Endodermal cell (in vitro differentiated cells): ENCODE results near the gene VANGL1. TPM values are rescaled to one million over a fixed set of nuclear protein-coding genes. Genes with fewer than 3 reads are reported as not detected.

Experiments
- DNase-seq: peaks from one replicate; pipeline ENCODE4 v3.0.0-alpha.2; 2017
- H3K27ac ChIP-seq: 2 replicates; pipeline ENCODE4 v1.5.1; 2013; ENCODE audit warnings: mild to moderate bottlenecking, low read depth, low read length, moderate library complexity
- H3K27me3 ChIP-seq: 2 replicates; pipeline ENCODE4 v1.6.1; 2013; ENCODE audit warnings: mild to moderate bottlenecking, low read length, moderate library complexity; ENCODE audit not compliant: insufficient read depth, control insufficient read depth, poor library complexity, severe bottlenecking
- H3K36me3 ChIP-seq: 2 replicates; pipeline ENCODE4 v1.7.0; 2013; ENCODE audit warnings: mild to moderate bottlenecking, low read length, moderate library complexity; ENCODE audit not compliant: control insufficient read depth, insufficient read depth
- H3K4me1 ChIP-seq: one replicate; pipeline ENCODE4 v1.7.0; 2013; ENCODE audit warnings: low read length; ENCODE audit not compliant: control insufficient read depth, insufficient read depth
- H3K4me3 ChIP-seq: 2 replicates; pipeline ENCODE4 v1.5.1; 2013; ENCODE audit warnings: mild to moderate bottlenecking, low read length, moderate library complexity
- H3K9ac ChIP-seq: 2 replicates; pipeline ENCODE4 v1.6.1; 2013; ENCODE audit warnings: mild to moderate bottlenecking, low read length, moderate library complexity; ENCODE audit not compliant: poor library complexity, severe bottlenecking; ENCODE audit errors: extremely low read depth
- H3K9me3 ChIP-seq: 2 replicates; pipeline ENCODE4 v1.6.1; 2013; ENCODE audit warnings: mild to moderate bottlenecking, low read length, moderate library complexity; ENCODE audit not compliant: control insufficient read depth
- H3K27ac Mint-ChIP-seq: 2 replicates; pipeline ENCODE4 v1.8.0; 2020; ENCODE audit warnings: mixed read lengths
- H3K27me3 Mint-ChIP-seq: 2 replicates; pipeline ENCODE4 v1.8.0; 2021; ENCODE audit warnings: mild to moderate bottlenecking, mixed read lengths; ENCODE audit not compliant: insufficient read depth
- H3K36me3 Mint-ChIP-seq: 2 replicates; pipeline ENCODE4 v1.8.0; 2020; ENCODE audit warnings: low read depth, mixed read lengths
- H3K4me1 Mint-ChIP-seq: 2 replicates; pipeline ENCODE4 v1.8.0; 2020; ENCODE audit warnings: mixed read lengths
- H3K4me3 Mint-ChIP-seq: 2 replicates; pipeline ENCODE4 v1.8.0; 2020; ENCODE audit warnings: mild to moderate bottlenecking, moderate library complexity, mixed read lengths
- H3K9me3 Mint-ChIP-seq: 2 replicates; pipeline ENCODE4 v1.8.0; 2020; ENCODE audit warnings: mild to moderate bottlenecking, mixed read lengths
- WGBS, 2 experiments: methylation state at CpG; one replicate each; pipeline versions ENCODE4 v1.1.5 to v1.1.7; 2013; ENCODE audit warnings: missing lambda C conversion rate in 2 of 2, mixed read lengths in 1 of 2; ENCODE audit not compliant: insufficient coverage in 1 of 2, insufficient read length in 1 of 2; 5-methylcytosine and 5-hydroxymethylcytosine counted together
- total RNA-seq, 2 donors: library from RNA; stranded (reverse); fragmentation: NEBNext Ultra II Directional in 1 of 2; extraction: Animal tissue kit (Norgen Biotek cat#: 25700) in 1 of 2; gene quantifications; 2 replicates in 1 of 2; 3 replicates in 1 of 2; pipeline ENCODE4 v1.2.1, GENCODE V29; 2021
- TF ChIP-seq, protein P1 (sequence below): fragments of 200-600 bp; sonication (generic); conservative IDR thresholded peaks from 2 replicates; pipeline ENCODE4 v1.5.0; 2021; ENCODE audit warnings: antibody characterized with exemption, mild to moderate bottlenecking

Gene VANGL1
- total RNA-seq, 2 donors from 2014 or later = 47.2 to 66.4 TPM

DNA sequence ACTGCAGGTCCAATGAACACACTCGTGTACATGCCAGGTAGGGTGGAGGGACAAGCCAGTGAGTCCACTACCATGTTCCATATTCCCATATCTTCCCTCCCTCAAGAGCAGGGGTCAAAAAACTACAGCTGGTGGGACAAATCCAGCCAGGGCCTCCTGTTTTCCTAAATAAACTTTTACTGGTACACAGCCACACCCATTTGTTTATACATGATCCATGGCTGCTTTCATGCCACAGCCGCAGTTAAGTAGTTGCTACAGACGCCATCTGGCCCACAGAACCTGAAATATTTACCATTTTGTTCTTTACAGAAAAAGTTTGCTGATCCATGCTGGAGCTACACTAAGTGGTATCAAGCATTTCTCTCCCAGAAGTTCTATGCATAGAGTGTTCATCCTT lies 84.4 kb downstream of the VANGL1 start:
- Mint-ChIP-seq H3K4me3 (no peak overlapping the region), H3K27ac (no peak overlapping the region)

DNA sequence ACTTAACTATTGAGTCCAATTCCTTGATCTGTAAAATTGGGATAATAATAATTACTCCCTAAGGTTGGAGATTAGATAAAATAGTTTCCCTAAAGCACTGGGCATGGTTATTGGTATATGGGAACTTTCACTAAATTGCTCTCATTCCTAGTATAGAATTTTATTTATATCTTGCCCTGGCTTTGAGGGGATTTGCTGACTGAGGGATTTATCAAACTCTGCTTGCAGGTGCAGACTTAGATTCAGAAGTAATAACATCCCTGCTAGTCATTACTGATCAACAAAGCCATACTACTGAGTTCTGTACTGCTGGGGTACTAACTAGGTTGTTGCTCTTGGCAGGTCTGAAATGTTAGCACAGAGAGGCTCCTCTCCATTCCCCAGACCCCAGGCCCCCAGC lies 84.8 kb downstream of the VANGL1 start:
- no peaks in the 10 kb centered on the region for H3K4me1 ChIP-seq
- Mint-ChIP-seq H3K27me3 (no peaks in the 10 kb centered on the region), H3K36me3 (no peaks in the 10 kb centered on the region), H3K4me3 (no peak overlapping the region), H3K9me3 (no peaks in the 10 kb centered on the region), H3K27ac (no peak overlapping the region), H3K4me1 (no peaks in the 10 kb centered on the region)
- no peak overlapping the region for H3K4me3 ChIP-seq
- DNase-seq = no peak
- no peaks in the 10 kb centered on the region for H3K36me3 ChIP-seq
- no peak overlapping the region for H3K9ac ChIP-seq
- TF ChIP-seq, protein P1, sequence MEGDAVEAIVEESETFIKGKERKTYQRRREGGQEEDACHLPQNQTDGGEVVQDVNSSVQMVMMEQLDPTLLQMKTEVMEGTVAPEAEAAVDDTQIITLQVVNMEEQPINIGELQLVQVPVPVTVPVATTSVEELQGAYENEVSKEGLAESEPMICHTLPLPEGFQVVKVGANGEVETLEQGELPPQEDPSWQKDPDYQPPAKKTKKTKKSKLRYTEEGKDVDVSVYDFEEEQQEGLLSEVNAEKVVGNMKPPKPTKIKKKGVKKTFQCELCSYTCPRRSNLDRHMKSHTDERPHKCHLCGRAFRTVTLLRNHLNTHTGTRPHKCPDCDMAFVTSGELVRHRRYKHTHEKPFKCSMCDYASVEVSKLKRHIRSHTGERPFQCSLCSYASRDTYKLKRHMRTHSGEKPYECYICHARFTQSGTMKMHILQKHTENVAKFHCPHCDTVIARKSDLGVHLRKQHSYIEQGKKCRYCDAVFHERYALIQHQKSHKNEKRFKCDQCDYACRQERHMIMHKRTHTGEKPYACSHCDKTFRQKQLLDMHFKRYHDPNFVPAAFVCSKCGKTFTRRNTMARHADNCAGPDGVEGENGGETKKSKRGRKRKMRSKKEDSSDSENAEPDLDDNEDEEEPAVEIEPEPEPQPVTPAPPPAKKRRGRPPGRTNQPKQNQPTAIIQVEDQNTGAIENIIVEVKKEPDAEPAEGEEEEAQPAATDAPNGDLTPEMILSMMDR = no peak
- H3K27me3 ChIP-seq = no peaks in the 10 kb centered on the region
- H3K9me3 ChIP-seq = no peaks in the 10 kb centered on the region
- no peak overlapping the region for H3K27ac ChIP-seq

More for the DNA sequence above, 84.4 kb downstream of the VANGL1 start:
- H3K36me3 ChIP-seq = no peaks in the 10 kb centered on the region
- Mint-ChIP-seq H3K9me3 (no peaks in the 10 kb centered on the region), H3K27me3 (no peaks in the 10 kb centered on the region), H3K4me1 (no peaks in the 10 kb centered on the region), H3K36me3 (no peaks in the 10 kb centered on the region)
- H3K9me3 ChIP-seq = no peaks in the 10 kb centered on the region
- H3K27ac ChIP-seq = no peak overlapping the region
- H3K4me3 ChIP-seq = no peak overlapping the region
- 86 to 93% methylated on average over 2 to 3 of the region's 3 CpGs for WGBS, 2 experiments
- H3K4me1 ChIP-seq = no peaks in the 10 kb centered on the region
- DNase-seq = no peak
- TF ChIP-seq, protein P1 = no peak
- no peaks in the 10 kb centered on the region for H3K27me3 ChIP-seq
- H3K9ac ChIP-seq = no peak overlapping the region

DNA sequence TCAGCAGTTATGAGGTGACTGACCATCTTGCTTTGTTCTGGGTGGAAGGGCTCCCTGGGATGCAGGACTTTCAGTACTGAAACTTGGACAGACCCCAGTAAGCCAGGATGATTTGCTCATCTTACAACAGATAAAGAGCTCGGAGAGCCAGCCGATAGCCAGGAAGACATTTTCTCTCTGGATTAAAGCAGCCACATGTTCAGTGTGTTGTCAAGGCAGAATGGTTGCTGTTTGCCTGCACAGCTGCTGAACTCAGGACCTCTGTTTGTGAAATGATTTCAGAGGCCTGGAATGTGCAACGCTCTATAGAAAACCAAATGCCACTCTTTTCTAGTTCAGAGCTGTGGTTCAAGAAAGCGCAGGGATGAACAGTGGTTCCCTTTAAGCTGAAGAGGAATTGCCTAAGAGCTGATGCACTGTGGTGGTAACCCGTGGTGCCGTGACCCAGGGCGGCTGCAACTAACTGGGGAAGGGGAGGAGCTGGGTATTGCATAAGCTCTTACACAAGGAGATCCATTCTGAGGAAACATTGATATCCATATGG lies 86.0 kb downstream of the VANGL1 start:
- Histone ChIP-seq H3K4me1 (no peaks in the 10 kb centered on the region), H3K36me3 (no peaks in the 10 kb centered on the region), H3K9ac (no peak overlapping the region), H3K9me3 (no peaks in the 10 kb centered on the region), H3K27me3 (no peaks in the 10 kb centered on the region), H3K4me3 (no peak overlapping the region), H3K27ac (no peak overlapping the region)
- 71 to 81% methylated on average over 7 of the region's 7 CpGs for WGBS, 2 experiments
- Mint-ChIP-seq H3K36me3 (no peaks in the 10 kb centered on the region), H3K27ac (no peak overlapping the region), H3K9me3 (no peaks in the 10 kb centered on the region), H3K4me1 (no peaks in the 10 kb centered on the region), H3K4me3 (no peak overlapping the region), H3K27me3 (no peaks in the 10 kb centered on the region)
- peak; percentile 51 for DNase-seq
- TF ChIP-seq, protein P1 = no peak
